Activated CD4-positive, CD25-positive, alpha-beta regulatory T cell treated with anti-CD3 and anti-CD28 coated beads, Interleukin-2, amount 50 U/mL, for 16 hours (primary cell): ENCODE measurements around the gene METRNL.

ENCODE experiments used
- DNase-seq: peaks from one replicate; pipeline ENCODE4 v3.0.0-alpha.2; 2020; ENCODE audit warnings: low read depth, low spot score

METRNL gene

DNA sequence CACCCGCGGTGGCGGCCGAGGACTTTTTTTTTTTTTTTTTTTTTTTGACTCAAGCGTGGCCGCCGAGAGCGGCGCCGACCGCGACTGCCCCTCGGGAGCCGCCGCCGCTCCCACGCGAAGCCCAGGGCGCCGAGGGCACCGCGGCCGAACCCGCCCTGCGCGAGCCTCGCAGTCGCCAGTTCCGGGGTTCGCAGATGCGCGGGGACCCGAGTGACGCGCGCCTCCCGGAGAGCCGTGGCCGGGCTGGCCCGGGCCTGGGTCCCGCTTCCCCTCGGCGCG lies 1.1 kb downstream of the METRNL start:
- no peak for DNase-seq

DNA sequence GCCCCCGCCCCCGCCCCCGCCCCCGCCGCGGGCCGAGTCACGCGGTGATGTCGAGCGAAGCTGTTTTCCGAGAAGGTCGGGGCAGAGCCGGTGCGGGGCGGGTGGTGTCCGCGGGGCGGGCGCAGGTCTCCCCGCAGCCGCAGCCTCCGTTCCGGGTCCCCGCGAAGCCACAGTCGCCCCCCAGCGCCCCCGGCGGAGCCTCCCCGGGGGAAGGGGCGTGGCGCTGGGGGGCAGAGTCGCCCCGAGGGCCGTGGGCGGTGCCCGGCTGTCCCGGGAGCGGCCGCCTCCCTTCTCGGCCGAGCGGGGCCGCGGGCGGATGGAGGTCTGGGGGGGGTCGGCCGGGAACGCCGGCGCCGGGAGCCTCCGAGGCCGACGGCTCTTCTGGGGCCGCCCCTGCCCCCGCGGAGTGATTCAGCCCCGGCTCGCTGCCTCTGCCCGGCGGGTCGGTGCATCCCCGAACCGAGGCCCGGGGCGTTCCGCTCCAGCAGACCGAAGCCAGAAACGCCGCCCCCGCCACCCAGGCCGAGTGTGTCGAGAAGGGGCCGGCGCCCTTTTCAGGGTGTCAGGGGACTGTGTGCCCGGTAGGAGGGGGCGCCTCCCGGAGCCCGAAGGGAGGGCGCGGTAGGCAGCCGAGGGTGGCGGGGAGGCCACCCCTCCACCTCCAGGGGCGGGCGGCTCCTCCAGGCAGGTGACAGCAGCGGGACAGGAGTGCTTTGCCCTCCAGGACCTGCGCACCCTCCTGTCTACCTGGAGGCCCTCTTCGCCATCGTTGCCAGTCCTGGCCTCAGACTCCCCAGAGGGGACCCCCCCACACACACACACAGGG lies 1.7 kb downstream of the METRNL start:
- DNase-seq: no peak

DNA sequence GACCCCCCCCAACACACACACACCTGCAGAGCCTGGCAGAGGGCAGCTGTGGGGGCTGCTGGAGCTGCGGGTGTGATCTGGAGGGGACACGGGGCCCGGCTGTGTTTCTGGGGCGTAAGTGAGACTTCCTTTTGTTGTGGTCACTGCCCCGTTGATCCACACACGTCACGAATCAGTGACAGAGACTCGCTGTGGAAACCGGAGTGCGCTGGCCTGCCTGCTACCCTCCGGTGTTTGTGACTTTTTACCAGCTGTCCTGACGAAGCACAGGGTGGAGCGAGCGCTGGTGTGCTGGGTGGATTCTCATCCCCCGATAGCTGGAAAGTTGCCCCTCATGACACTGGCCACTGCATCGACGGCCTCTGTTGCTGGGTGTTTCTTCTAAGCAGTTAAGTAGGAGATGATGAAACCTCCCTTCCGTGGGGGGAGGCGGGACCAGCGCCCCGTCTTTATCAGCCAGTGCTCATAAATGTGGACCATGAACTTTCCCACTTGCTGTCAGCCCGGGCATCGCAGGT lies 2.3 kb downstream of the METRNL start:
- no peak for DNase-seq

DNA sequence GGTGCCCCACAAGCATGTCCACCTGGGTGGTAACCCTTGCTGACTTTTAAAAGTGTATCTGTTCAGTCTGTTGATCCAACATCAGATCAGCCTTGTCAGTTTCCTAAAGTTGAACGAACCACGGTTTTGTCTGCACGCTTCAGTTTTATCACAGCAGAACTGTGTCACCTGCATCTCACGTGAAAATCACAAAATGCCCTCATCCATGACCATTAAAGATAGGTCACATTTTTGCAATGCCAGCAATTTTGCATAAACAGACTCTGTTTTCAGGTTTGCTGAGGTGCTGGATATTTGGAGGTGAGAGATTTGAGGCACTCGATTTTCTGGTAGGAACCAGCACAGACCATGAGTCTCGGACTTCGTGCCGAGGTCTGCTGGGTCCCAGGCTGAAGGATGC lies 3.0 kb downstream of the METRNL start:
- no peak for DNase-seq

DNA sequence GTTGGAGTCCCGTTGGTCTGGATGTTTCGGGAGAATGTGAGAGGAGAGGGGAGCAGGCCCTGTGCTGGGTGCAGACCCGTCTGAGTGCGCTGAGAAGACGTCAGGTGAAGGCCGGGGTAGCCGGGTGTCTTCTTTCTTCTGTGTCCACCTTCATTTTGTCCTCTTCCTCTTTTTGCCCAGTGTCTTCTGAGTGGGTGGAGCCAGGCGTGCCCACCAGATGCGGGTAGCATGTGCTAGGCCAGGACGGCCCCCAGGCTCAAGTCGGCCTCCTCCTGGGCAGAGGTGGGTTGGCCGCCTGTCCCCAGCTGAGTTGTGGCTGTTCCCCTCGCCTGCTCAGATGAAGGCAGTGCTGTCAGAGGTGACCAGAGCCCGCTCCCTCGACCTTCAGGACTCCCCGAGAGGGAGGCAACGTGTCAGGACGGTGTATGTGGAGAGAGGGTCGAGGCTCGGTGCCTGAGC lies 3.5 kb downstream of the METRNL start:
- no peak for DNase-seq

DNA sequence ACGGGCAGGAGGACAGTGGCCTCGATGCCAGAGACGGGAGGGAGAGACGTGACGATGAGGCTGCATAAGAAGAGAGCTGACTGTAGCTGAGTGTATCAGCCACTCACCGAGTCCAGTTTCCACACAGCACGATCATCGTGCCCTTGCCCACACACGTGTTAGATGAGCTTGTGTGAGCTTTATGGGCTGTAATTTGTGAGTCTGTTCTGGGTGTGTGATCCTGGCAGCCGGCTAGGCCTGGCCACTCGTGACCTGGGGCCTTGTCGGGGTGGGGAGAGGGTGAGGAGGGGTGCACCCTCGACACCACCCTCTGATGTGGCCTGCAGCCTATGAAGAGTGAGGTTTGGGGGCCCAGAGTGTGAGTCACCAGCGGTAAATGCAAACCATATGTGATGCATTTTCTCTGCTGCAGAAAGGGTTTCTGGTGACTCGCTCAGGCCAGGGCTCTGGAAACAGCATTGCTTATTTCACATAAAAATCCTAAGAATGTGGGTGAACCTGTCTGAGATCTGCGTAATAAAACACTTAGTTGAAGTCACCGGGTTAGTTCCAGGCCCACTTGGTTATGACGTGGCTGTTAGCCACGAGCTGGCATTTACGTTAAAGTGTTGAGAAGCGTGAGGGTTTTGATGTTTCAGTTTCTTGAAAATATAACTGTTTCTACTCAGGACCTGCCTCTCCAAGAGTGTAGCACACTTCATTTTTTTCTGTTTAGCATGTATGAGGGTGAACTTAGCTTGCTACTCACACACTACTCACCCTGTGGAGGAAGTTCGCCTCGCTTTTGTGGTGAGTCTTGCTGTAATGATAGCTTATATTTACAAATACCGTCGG lies 4.2 kb downstream of the METRNL start:
- no peak for DNase-seq

DNA sequence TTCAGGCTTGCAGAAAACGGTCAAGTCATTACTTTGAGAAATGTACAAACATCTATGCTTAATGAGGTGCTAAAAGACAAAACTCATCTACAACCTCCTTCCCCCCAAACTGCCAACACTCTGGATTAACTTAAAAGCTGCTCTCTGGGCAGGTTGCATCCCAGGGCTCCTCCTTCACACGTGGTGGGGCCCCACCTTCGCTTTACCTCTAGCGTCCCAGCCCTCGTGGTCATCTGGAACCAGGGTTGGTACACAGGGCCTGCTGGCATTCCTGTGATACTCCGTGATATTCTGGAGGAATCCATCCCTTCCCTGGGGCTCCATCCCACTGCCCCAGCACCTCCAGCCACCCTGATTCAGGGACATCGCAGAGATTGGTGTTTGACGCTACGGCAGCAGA lies 4.8 kb downstream of the METRNL start:
- DNase-seq: no peak

DNA sequence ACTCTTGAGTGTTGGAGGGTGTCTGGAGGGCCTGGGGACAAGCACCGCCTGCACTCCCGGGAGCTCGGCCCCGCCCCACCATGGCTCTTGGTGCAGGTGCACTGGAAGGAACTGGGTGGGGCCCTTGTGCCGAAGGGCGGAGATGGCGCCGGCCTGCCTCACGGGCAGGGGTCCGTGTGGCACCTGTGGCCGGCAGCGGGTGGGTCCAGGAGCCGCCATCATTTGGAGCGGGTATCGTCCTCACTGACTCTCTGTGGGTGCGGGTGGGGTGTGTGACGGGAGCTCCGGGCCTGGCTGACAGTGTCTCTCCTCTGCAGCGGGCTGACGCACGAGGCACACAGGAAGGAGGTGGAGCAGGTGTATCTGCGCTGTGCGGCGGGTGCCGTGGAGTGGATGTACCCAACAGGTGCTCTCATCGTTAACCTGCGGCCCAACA lies 5.2 kb downstream of the METRNL start:
- no peak for DNase-seq

DNA sequence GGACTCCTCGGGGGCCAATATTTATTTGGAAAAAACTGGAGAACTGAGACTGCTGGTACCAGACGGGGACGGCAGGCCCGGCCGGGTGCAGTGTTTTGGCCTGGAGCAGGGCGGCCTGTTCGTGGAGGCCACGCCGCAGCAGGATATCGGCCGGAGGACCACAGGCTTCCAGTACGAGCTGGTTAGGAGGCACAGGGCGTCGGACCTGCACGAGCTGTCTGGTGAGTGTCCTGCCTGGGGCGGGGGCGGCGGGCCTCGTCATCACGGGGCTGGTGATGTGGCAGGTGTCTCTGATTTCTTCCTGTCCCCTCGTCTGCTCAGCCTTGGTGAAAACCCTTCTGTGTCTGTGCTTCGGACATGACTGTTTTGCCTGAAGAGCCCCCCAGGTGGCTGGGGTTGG lies 5.7 kb downstream of the METRNL start:
- no peak for DNase-seq

DNA sequence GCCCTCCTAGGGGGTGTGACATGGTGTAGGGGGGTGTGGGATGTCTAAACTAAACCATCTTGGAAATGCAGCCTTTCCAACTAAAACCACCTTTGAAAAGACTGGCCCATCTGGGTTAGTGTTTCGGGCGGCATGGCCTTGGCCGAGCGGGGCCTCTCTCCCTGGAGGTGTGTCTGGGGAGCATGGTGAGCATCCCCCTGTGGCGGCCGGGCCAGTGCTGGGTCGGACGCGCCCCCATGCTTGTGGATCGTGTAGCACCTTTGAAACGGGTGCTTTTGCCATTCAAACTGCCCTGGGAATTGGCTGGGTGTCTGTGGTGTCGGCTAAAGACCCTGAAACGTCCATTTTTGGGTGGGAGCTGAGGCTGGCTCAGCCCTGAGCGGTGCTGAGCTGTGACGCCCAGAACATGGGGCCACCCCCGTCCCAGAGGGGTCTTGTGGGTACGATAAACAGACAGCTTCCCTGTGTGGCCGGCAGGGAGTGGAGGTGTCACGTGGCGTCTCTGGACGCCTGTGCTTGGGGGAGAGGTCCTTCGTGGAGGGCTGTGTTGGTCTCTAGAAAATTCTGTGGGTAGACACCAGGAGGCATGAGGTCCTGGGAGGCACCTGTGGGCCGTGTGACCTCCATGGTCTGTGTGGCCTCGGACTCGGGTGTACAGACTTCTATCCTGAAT lies 6.3 kb downstream of the METRNL start:
- DNase-seq: no peak

DNA sequence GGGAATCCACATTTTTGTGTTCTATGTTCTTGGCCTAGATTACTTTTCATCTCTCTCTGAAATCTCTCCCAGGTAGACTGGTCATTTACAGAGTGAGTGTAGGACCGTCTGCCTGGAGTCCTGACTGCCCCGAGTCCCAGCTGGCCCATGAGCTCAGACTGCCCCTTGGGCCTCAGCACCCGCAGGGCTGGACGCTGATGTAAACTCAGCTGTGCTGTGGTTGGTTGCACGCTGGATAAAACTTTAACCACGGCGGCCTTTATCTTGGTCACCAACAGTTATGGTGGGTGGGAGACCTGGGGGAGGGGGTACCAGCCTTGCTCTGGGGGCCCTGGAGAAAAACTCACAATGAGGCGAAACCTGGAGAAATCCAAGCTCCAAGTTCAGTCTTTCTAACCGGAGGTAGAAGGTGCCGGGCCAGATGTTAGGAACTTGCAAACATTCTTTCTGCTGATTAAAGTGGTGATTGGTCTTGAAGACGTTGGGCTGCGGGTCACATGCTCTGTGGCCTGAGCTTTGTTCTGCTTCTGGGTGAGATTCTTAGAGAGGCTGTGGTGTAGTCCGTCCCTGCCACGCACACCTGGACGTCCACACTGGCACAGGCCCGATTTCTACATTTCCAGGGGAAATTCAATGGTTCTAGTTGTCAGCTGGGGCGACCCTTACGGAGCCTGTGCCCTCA lies 6.9 kb downstream of the METRNL start:
- no peak for DNase-seq

DNA sequence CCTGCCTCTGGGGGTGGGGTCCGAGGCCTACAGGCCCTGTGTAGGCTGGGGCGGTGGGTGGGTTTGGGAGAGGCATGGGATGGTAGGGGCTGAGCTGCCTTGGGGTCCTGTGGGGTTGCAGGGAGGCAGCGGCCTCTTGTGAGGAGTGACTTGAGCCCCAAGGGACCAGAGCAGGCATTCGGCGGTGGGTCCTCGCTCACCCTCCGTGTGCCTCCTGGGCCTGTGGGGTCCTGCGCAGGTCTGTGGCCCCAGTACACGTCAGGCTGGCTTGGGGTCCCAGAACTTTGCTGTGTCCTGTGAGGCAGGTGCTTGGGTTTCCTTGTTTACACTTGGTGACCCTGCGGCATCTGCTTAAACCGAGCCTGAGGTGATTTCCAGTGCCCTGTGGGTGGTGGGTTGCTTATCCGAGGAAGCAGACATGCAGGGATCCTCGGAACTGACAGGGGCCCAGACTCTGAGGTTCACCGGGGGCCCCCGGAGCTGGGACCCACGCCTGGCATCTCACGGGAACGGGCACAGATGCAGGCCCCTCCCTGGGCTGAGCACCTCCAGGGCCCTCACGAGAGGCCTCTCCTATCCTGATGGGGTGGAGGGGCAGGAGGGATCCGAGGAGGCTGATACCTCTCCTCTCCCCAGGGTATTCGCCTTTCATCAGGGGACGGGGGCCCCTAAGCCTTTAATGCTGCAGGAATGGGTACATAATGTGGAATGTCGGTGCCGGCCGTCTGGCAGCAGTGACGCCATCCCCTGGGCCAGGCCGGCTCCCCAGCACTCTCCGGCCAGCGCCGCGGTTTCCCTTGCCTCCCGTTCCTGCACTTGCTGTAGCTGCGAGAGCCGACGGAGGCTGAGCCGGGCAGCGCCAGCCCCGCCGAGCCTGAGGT lies 7.7 kb downstream of the METRNL start:
- DNase-seq: no peak

DNA sequence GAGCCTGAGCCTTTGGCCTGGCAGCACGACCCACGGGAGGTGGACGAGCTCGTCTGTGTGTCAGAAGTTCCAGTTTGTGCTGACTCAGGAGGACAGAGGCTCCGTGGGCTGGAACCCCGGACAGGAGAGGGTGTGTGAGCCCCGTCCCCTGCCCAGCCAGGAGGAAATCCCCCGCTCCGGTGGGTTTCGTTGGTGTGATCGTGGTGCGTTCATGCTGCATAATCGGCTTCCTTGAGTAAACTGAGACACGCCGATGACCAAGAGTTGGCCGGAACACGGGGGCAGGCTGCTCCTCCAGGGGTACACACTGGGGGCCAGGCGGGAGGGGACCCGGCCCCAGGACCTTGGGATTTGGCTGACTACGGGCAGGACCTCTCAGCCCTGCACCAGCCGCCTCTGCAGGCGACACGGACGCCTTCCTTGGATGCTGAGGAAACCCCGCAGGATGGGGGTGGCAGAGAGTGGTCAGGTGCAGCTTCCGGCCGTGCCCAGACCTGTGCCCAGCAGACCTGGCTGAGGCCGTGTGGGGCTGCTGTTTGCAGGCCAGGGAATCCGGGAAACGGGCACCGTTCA lies 8.5 kb downstream of the METRNL start:
- no peak for DNase-seq

DNA sequence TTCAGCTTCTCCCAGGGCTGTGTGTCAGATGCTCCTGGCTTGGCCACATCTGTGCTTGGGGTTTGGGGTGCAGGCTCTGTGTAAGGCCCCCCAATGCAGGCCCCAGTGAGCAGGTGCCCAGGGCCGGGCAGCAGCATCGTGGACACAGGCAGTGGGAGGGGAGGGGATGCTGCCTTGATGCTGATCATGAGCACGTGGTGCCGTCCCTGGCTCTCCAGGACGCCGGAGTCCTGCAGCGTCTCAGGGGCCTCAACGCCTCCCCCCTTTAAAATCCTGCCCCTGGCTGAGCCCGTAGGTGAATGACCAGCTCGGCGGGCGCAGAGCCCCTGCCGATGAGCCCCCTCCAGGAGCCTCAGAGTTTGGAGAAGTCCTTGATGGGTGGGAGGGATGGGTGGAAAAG lies 9.0 kb downstream of the METRNL start:
- DNase-seq: no peak

DNA sequence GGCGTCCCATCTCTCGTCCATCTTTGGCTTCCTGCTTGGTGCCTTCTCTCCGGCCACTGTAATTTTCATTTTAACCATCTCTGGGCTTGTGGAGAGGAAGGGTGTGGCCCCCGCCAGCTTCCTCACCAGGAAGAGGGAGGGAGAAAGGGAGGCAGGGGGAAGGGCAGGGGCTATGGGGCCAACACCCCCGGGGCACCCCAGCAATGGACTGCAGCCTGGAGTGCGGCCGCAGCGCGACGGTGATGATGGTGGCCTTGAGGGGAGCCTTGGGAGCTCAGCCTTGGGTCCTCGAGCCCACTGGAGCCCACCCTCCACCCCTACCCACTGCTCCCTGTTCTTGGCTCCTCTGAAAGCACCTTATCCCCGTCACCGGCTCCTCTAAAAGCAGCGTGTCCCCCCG lies 9.5 kb downstream of the METRNL start:
- no peak for DNase-seq

DNA sequence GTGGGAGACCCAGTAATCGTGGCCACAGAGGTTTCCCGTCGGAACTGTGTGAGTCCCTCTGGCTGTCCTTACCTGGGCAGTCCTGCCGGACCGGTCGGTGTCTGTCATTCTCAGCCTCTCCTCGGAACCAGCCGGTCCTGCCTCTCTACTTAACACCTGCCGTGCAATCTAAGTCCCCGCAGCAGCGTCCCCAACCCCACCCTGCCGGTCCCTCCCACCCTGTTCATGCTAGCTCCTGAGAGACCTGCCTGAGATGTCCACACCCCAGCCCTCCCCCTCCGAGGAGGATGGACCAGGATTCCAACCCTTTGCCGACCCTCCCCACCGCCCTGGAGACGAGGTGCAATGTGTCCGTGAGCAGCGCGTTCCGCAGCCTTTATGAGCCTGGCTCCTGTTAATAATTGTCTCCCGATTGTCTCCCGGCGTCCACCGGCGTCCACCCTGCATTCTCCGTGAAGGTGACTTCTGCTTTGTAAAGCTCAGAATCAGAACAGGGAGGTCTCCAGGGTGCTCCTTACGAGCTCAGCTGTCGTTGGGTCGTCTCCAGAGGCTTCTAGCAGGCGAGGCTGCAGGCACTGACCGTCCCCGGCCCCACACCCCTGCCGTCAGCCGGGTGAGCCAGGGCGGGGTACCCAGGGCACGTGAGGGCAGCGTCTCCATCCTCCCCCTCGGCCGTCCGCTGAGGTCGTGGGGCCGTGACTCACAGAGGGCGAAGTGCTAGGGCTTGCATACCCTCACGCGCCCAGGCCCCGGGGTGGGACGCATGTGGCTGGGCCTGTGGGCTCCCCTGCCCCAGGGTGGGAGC lies 10.1 kb downstream of the METRNL start:
- no peak for DNase-seq

DNA sequence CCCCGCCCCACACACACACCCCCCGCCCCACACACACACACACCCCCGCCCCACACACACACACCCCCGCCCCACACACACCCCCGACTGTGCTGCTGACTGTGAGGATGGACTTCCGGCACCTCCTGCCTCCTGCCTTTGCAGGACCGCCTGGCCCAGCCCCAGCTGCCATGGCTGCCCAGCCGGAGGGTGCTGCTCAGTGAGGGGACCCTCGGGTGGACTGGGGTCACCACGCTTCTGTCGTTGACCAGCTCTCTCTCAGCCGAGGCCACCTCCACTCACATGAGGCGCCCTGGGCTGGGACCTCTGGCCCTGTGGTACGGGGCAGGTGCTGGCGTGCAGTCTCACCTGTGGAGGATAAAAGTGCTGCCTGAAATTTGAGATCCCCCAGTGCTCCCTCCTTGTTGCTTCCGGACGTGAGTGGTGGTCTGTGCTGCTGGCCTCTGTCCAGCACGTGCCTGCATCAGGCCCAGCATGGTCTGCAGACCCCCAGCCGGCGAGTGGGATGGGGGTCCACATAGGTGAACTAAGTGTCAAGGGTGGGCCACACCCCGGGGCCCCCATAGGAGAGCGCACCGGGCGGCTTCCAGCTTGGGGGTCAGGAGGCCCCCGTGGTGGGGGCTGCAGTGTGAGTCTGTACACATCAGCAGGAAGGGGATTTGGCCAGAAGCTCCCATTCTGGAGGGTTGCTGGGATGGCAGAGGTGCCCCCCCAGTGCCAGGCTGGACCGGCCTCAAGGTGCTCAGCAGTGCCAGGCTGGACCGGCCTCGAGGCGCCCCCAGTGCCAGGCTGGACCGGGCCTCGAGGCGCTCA lies 11.2 kb downstream of the METRNL start:
- no peak for DNase-seq

DNA sequence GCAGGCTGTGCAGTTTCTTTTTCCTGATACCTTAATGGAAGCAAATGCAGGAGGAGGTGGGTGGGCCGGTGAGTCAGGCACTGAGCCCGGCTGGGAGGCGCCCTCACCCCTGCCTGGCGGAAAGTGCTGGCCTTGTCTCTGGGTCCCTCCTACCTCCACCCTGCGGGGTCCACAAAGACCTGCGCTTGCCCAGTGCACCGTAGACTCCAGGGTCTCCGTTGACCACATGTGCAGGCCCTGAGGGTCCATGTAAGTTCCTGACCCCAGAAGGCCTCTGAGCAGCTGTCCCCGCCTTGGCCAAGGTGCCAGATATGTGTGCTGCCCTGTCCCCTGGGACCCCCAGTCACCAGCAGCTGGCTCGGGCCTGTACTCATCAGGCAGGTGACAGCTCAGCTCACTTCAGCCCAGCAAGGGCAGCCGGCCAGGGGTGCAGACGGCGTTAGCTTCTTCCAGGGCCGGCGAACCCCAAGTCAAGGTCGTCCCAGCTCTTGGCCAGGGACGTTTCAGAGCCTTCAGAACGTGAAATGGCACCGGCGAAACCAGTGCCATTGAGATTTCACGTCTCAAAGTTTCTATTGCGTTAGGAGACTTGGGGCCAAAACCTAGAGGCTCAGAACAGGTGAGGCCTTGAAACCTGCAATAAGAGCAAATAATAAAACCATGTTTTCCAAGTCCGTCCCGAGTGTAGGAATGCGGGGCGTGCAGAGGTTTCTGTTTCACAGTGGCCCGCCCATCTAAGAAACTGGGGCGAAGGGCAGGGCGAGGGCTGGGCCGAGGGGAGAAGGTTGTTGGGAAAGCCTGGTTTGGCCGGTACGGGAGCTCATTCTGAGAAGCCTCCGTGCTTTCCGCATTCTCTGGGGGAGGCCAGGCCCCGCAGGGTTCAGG lies 12.1 kb downstream of the METRNL start:
- DNase-seq: no peak
